Pulmonary artery endothelial cell (primary cell): ENCODE data around the gene KBTBD4. TPM values are rescaled to one million over a fixed set of nuclear protein-coding genes. Genes with fewer than 3 reads are reported as not detected.
"Not testable (repeated sequence)": the region's sequence is repeated elsewhere in the genome, so short reads cannot be mapped to it uniquely, and the experiment has no call there.

ENCODE experiments used
- DNase-seq: peaks from one replicate; pipeline ENCODE4 v3.0.0-alpha.2; 2011; ENCODE audit warnings: low read depth, low spot score
- total RNA-seq: library from RNA; depleted of rRNA; stranded (reverse); fragments of >200 nt; gene quantifications from 2 replicates; pipeline ENCODE4 v1.2.3, GENCODE V29; 2014

Gene KBTBD4
- total RNA-seq, 1 donor from 2014 or later = 27.4 TPM

- no peak for DNase-seq
These were observed 18.3 kb downstream of the KBTBD4 start for GRCh38 chr11:47560426-47560825.

- DNase-seq = no peak
These were observed 20.1 kb downstream of the KBTBD4 start for GRCh38 chr11:47558695-47559094.

GRCh38 chr11:47557004-47557403 lies 21.8 kb downstream of the KBTBD4 start:
- DNase-seq = not testable (repeated sequence)

- no peak for DNase-seq
These were observed 25.4 kb downstream of the KBTBD4 start for GRCh38 chr11:47553406-47553743.

- DNase-seq = peak; percentile 58
These were observed 26.0 kb downstream of the KBTBD4 start, which contains the start of gene CELF1 for GRCh38 chr11:47552566-47553405. TSS of gene CELF1 (minus strand) at chr11:47553132. CDS start at chr11:47499523, 53,609 bp downstream.

- no peak for DNase-seq
These were observed 26.7 kb downstream of the KBTBD4 start for GRCh38 chr11:47552056-47552565.

GRCh38 chr11:47551086-47551485 lies 27.7 kb downstream of the KBTBD4 start:
- DNase-seq = no peak

GRCh38 chr11:47550288-47551047 lies 28.3 kb downstream of the KBTBD4 start:
- DNase-seq = no peak

- DNase-seq = not testable (repeated sequence)
These were observed 32.5 kb downstream of the KBTBD4 start for GRCh38 chr11:47546274-47546673.

- DNase-seq = no peak
These were observed 33.5 kb downstream of the KBTBD4 start for GRCh38 chr11:47545298-47545697.

- no peak for DNase-seq
These were observed 37.7 kb downstream of the KBTBD4 start for GRCh38 chr11:47541070-47541469.

- DNase-seq = no peak
These were observed 39.1 kb downstream of the KBTBD4 start for GRCh38 chr11:47539681-47540039.

GRCh38 chr11:47538741-47539565 lies 39.8 kb downstream of the KBTBD4 start:
- DNase-seq = no peak

- DNase-seq = no peak
These were observed 41.9 kb downstream of the KBTBD4 start for GRCh38 chr11:47536915-47537314.

GRCh38 chr11:47534704-47535251 lies 44.0 kb downstream of the KBTBD4 start:
- DNase-seq = no peak

- no peak for DNase-seq
These were observed 45.0 kb downstream of the KBTBD4 start for GRCh38 chr11:47533690-47534151.

- DNase-seq = no peak
These were observed 46.1 kb downstream of the KBTBD4 start for GRCh38 chr11:47532597-47533213.

GRCh38 chr11:47531666-47532065 lies 47.1 kb downstream of the KBTBD4 start:
- DNase-seq = no peak

- DNase-seq = not testable (repeated sequence)
These were observed 48.0 kb downstream of the KBTBD4 start for GRCh38 chr11:47530721-47531120.

GRCh38 chr11:47529951-47530350 lies 48.8 kb downstream of the KBTBD4 start:
- DNase-seq = no peak

- no peak for DNase-seq
These were observed 51.6 kb downstream of the KBTBD4 start for GRCh38 chr11:47527186-47527585.
